ENCODE measurements around the gene SLC38A6.

SLC38A6 gene

DNA sequence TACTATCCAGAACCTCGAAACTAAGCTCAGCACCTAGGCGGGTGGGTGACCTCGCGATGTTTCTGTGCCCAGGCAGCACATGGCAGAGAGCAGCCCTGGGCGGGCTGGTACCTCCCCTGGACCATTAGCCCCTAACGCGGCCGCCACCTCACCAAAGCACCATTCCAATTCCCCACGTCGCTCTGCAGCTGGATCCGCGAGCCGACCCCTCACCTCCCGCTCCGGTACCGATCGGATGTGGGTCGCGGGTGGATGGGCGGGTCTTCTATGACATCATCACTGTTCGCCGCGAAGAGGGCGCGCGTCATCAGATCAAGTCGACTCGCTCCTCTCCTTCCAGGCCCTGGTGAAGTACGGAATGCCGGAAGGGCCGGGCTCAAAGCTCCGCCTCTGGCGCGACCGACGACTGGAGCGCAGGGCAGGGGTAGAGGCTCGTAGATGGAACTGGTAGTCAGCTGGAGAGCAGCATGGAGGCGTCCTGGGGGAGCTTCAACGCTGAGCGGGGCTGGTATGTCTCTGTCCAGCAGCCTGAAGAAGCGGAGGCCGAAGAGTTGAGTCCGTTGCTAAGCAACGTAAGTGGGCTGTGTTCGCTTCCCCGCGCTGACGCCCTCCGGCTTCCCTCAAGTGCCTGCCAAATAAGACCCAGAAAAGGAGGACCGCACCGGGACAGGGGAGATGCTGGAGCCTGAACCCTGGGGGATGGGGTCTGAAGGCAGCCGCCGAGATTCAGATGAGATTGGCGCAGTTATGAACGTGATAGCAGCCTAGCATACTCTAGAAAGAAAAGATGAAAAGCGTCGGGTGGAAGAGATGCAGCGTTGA is at the start of gene SLC38A6, which contains the start of gene TRMT5:
SLC38A6 (plus strand) TSS at position 435 of the 822 bp plus-strand sequence; CDS start at position 468, 33 bp downstream.
TRMT5 (minus strand) TSS at position 269 of the 822 bp plus-strand sequence; CDS start at position 163, 106 bp downstream.
- peak; percentile 93 for DNase-seq

DNA sequence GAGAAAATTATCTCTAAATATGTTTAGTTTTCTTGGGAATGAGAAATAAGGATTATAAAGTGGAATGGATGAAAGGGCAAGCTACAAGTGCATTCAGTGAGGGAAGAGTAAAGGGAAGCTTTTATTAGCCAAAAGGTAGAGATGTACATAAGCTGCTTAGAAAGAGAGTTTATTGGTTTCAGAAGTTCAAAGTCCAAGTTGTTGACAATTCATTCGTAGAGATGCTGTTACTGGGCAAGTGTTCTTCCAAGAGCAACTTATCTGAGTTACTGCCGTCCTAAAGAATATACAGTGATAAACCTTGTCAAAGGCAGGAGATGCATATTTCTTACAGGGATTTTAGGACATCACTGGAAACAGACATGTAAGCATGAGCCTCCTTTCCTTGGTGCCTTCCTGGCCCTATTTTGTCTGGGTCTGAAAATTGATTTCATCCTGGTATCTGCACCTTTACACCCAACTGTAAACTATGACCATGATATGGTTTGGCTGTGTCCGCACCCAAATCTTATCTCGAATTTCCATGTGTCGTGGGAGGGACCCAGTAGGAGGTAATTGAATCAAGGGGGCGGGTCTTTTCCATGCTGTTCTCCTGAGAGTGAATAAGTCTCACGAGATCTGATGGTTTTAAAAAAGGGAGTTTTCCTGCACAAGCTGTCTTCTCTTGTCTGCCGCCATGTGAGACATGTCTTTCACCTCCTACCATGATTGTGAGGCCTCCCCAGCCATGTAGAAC is 47.0 kb upstream of the SLC38A6 start:
- DNase-seq, result no peak

DNA sequence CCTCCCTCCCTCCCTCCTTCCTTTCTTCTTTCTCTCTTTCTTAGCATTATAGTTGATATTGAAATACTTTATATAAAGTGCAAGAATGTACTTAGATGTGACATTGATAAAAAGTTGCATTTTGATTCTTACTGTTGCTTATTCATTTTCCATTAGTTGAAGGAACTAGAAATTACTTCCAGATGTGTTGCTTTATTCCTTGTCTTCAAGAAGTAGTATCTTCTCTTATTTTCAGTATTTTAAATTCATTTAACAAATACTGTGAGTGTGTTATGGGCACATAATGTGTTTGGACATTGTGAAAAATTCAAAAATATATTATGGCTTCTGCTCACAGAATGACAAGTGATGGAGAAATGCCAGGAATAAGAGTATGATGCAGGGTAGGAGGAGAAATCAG is 45.7 kb upstream of the SLC38A6 start:
- DNase-seq, result no peak

DNA sequence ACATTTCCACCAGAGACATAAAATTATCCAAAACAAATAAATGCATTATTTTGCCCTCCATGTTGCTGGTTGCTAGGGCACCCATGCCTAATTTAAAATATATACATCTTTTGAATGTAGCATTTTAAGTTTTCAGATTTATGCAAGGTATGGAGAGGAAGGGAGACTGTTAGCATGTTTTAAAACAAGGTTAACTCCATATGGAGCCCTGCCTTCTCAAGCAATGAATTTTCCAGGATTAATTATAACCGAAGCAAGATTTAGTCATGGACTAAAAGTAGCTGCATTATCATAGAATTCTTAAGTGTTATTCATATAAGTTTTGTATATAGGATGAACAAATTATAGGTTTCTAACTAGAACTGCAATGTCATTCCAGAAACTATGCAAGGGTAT is 37.4 kb upstream of the SLC38A6 start:
- DNase-seq, result no peak

DNA sequence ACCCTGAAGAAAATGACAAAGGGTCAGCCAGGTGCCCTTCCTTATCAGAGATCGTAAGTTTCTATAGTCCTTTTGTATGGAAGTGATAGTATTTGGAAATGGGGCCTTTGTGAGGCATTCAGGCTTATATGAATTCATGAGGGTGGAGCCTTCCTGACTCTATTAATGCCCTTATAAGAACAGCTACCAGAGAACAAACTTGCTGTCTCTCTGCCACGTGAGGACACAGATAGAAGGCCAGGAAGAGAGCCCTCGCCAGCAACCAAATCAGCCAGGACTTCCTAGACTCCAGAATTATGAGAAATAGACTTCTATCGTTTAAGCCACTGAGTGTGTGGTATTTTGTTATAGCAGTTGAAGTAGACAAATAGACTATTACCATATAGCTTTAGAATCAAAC is 36.8 kb upstream of the SLC38A6 start:
- no peak for DNase-seq

DNA sequence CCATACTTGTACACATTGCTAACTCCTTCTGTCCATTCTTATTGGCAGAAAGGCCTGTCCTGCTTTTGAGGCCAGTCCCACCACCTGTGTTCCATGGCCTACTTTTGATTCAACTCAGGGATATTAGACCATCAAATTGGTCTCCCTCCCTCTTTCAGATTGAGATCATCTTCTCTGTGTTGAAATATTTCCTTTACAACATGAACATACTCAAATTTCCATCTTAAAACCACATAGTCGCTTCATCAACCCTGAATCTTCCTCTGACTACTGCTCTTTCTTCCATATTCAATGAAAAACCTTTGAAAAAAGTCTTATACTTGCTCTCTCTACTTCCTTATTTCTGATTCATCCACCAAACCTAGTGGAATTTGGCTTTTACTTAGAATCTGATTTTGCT is 35.1 kb upstream of the SLC38A6 start:
- peak; percentile 66 for DNase-seq

DNA sequence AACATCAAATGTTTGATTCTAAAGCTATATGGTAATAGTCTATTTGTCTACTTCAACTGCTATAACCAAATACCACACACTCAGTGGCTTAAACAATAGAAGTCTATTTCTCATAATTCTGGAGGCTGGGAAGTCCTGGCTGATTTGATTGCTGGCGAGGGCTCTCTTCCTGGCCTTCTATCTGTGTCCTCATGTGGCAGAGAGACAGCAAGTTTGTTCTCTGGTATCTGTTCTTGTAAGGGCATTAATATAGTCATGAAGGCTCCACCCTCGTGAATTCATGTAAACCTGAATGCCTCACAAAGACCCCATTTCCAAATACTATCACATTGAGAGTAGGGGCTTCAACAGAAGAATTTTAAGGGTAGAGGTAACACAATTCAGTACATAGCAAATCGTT is 34.3 kb upstream of the SLC38A6 start:
- no peak for DNase-seq

DNA sequence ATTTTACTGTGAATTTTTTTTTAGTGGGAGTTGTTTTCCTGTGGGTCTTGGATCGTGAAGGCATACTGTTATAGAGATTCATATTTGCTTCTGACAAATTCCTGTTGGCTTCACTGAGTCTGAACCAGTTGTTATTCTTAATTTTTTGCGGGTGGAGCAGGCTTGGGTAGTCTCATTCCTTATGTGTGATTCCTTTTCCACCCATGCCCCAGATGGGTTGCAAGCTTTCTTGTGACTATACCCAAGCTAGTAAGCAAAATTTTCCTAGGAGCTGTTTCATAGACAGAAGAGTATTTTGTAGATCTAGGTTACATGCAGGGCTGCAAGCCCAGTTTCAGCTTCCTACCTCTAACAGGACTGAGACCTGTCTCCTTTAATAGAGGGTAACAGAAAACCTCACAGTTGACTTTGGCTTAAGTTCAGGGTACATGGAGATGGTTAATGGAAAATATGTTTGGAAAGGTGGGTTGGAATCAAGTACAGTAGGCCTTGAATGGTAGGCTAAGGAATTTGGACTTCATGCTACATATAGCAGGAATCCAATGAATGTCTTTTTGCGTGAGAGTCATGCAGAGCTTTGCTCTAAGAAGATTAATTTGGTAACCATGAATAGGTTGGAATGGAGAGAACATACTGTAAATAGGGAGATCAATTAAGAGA is 29.1 kb upstream of the SLC38A6 start:
- DNase-seq, result no peak

DNA sequence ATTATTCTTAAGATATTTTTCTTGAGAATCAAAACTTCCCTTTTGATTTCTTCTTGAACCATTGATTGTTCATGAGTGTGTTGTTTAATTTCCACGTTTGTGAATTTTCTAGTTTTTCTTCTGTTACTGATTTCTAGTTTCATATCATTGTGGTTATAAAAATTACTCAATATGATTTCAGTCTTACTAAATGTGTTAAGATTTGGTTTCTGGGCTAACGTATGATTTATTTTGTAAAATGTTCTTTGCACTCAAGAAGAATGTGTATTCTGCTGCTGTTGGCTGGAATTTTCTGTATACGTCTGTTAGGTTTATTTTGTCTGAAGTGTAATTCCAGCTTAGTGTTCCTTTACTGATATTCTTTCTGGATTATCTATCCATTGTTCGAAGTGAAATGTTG is 24.8 kb upstream of the SLC38A6 start:
- peak; percentile 58 for DNase-seq

DNA sequence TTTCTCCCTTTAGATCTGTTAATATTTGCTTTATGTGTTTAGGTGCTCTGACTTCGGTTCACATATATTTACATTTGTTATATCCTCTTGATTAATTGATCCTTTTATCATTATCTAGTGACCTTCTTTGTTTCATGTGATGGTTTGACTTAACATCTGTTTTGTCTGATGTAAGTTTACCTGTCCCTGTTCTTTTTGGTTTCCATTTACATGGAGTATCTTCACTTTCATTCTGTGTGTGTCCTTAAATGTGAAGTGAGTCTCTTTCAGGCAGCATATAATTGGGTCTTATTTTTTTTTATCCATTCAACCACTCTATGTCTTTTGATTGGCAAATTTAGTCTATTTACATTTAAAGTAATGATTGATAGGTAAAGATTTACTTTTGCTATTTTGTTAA is 24.4 kb upstream of the SLC38A6 start:
- DNase-seq, result peak; percentile 47

DNA sequence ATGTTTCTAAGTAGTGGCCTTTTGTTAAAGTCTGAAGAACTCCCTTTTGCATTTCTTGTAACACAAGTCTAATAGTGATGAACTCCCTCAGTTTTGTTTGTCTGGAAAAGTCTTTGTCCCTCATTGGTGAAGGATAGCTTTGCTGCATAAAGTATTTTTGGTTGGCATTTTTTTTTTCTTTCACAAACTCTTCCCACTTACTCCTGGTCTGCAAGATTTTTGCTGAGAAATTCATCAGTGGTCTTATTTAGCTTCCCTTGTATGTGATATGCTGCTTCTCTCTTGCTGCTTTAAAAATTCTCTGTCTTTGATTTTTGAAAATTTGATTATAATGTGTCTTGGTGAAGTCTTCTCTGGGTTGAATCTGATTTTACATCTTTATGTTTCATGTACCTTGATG is 22.9 kb upstream of the SLC38A6 start:
- DNase-seq, result no peak

DNA sequence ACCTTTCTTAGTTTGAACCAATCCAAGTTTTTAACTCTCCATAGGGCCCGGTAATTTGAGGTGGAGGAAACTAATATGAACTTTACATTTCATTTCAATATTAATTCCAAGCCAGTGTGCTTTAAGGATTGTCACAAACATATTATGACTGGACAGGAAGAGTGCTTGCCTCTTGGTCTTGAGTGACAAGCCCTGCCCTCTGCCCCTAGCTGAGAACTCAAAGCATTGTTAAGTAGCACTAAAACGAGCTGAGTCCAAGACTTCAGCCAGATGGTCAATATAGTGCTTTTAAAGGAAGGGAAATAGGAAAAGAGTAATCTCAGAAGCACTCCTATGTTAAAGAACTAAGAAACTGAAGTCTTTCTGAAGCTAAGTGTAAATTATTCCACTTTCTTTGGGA is 17.3 kb upstream of the SLC38A6 start:
- DNase-seq, result no peak

DNA sequence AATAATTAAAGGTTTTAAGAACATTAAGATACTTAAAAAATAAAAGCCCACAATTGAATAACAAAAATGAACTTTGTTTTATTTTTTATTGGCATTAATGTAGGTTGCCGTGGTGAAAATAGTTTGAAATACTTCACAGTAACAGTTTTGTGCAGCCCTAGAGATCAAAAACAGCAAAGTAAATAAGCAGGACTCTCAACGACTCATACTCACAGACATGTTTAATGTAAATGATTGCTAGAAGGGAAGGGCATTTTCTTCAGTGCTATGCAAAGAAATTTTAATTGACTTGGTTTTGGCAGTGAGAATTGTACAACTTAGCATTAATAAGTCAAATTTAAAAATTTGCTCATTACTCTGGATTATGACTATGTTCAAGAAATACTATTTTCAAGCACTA is 16.1 kb upstream of the SLC38A6 start:
- no peak for DNase-seq

DNA sequence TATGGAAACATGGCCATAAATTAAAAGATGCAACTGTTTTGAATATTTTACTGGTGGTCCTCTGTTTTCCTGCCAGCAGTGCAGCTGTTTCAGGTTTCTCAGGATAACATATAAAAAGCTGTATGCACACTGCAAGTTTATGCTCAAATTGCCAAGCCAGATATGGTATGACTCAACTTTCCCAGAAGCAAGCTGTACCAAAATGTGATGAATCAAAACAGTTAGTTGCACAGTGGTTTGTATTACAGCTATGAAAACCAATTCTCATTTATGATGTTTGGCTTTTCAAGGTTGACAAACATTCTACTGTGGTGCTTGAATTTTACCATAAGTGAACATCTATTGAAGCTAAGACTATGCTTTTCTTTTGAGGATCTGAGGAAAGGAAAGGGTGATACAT is 15.6 kb upstream of the SLC38A6 start:
- DNase-seq, result peak; percentile 80

DNA sequence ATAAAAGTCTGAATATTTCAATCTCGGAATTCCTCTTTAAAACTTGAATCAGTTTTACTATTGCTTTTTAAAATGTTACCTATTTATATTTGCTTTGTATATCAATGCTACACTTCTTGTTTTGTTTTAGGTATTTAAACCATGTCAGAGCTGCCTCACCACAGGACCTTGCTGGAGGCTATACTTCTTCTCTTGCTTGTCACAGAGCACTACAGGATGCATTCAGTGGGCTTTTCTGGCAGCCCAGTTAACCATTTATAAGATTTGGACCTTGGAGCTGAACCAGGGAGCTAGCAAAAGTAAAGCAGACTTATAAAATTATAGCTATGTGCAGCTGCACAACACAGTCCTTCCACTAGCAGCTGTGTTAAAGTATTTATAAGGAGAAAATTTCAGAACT is 12.9 kb upstream of the SLC38A6 start:
- no peak for DNase-seq

DNA sequence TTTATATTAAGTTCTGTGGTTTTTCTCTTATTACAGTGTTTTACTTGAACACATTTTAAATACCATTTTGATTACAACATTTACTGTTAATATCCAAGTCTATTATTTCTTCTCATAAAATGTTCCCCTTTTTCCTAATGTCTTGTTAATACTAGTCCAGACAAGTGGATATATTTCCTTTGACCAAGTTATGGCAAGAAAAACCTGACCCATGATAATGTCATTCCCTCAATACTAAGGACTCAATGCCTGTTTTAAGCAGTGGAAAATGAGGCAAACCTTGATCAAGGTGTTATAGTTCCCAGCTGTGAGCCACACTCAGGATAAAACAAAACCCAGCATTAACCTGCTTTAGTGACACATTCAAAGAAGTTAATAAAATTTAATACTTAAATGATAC is 12.4 kb upstream of the SLC38A6 start:
- no peak for DNase-seq

DNA sequence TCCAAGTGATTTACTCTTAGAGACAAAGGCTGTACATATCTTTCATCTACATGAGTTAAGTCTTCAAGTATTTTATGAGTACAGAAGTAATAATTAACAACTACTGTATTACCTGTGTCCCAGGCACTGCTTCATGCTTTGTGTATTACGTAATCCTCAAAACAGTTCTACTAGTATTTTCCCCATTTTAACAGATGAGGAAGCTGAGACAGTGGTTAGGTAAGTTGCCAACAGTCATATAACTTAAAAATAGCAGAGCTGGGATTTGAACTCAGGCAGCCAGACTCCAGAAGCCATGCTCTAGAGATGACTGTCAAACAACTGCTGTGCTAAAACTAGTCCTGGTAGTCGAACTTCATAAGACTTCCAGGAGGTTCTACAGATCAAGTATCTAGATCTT is 10.9 kb upstream of the SLC38A6 start:
- DNase-seq, result no peak

DNA sequence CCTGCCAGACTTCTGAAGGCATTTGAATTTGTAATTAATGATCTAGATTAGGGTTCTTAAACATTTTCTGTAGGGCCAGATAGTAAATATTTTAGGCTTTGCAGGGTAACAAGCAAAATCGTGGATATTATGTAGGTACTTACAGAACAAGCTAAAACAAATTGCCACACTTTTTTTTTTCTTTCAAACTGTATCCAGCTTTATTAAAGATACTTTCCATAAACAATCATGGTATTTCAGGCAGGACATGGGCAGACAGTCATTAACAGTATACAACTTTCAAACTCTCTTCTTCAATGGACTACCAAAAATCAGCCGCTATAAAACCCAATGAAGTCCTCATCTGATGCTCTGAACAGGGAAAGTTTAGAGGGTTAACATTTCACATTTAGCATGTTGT is 9.8 kb upstream of the SLC38A6 start:
- DNase-seq, result no peak

DNA sequence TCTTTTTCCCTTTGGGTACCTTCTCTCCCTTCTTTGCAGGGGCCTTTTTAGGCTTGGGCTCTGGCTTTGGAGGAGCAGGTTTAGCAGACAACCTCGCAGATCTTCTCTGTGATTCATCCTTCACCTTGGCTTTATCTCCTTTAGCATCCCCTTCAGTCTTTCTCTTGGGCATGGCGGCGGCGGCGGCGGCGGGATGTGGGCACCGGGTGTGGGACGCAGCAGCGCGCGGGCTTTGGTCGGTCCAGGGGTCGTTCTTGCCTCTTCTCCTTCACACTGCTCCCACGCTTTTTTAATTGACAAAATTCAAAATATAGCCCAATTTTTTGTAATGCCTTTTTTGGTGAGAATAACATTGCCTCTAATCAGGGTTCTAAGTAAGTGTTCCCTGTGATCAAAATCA is 8.8 kb upstream of the SLC38A6 start:
- DNase-seq, result no peak

DNA sequence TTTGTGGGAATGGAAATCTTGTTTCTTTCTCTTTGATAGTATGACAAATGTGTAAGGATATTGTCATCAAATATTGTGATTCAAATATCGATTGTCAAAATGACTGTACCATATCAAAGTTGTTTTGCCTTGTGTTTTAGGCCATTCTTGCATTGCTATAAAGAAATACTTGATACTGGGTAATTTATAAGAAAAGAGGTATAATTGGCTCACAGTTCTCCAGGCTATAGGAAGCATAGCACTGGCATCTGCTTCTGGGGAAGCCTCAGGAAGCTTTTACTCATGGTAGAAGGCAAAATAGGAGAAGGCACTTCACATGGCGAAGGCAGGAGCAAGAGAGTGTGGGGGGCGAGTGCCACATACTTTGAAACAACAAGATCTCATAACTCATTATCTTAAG is 8.0 kb upstream of the SLC38A6 start:
- no peak for DNase-seq

DNA sequence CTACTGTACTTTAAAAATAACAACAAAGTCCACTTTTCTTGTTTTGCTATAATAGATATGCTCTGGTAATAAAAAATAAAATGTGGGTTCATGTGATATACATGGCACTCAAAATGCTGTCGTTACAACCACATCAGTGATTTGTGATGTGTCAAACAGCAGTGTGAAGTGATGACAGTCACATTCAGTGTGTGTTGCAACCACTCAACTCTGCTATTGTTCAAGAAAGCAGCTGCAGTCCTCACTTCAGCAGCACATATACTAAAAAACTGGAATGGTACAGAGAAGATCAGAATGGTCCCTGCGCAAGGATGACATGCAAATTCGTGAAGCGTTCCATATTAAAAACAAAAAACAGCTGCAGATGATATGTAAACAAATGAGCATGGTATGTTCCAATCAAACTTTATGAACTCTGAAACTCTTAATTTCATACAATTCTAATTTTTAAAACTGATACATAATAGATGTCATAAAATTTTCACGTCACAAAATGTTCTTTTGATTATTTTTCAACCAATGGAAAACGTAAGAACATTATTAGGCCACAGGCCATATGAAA is 6.9 kb upstream of the SLC38A6 start:
- DNase-seq, result no peak

DNA sequence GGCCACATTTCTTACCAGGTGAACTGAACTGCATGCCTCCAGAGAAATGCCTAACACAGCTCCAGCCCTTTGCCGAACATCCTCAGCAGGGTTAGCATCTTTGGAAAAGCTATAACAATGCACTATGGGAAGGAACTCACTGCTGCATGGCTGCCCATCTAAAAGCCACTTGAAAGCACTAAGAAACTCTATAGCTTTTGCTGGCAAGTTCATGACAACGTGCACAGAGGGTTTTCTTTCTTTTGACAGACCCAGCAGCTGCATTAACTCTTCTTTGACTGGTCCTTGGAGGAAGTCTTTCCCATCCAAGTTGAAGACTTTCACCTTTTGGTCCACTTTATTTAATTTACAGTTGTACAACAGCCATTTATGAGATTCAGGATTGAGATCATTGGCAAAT is 5.5 kb upstream of the SLC38A6 start:
- DNase-seq, result no peak

DNA sequence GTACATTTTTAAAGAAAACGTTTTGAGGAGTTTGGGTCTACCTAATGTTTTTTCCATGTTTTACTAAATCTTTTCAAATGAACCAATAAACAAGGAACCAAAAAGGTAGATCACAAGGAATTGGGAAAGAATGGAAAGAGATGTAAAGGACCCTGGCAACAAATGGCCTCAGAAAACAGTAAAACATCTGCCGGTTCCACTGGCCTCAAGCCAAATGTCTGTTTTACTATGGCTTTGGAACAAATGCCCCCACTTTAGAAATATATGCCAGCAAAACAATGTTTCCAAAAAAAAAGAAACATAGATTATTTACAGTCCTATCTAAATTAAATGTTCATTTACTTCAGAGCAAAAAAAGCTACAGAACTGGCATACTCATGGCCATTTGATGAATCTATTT is 3.2 kb upstream of the SLC38A6 start:
- DNase-seq, result no peak
